ENCODE results near the gene TMEM41A. TPM values are rescaled to one million over a fixed set of nuclear protein-coding genes. Genes with fewer than 3 reads are reported as not detected.

TMEM41A gene
- polyA plus RNA-seq (2011; rRNA removed) (15.1 and 17.8 TPM in 2 replicates), polyA minus RNA-seq (2011; rRNA and poly(A)+ RNA removed) (8.6 and 12.2 TPM in 2 replicates)

DNA sequence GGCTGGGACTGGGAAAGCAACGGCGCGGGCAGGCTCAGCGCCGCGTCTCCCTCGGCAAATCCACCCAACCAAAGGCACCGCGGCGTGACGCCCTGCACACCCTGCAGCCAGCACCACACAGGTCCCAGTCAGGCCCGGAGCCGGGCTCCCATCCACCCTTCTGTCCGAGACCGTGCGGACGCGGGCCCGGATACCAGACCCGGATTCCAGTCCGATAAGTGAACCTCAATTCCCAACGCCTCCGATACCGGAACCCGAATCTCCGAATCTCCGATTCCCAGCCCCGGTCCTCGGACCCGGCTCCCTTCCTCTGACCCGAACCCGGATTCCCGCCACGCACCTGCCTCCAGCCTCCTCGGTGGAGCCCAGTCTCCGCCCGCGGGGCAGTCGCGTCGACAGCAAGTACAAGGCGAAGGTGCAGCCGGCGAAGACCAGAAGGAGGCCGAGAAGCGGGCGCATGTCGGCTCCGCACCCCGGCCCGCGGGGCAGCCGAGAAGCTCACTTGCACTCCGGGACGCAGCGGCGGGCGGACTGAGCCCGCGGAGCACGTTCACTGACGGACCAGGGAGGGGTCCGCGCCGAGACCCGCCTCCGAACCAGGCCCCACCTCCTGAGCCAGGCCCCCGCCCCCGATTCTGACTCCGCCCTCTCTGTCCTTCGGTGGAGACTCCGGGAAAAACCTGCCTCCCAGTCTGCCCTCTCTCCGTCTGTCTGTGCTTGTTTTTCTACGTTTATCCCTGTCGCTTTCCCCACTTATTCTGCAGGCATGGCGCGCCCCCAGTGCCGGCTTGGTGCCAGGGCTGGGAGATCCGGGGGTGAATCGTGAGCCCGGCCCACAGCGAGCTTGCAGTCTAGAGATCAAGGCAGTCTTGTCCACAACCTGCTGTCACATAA is at the start of gene TMEM41A:
TSS of gene TMEM41A (minus strand) at position 533 of the 894 bp plus-strand sequence. CDS start at position 459, 74 bp downstream.
- H3K27me3 ChIP-seq (ENCODE audit: control insufficient read depth, insufficient read depth, low read length) = no peaks in the 10 kb centered on the region
- H3K27ac ChIP-seq (ENCODE audit: low read depth, low read length) = peak within 1 kb of the TSS; percentile 87
- CTCF ChIA-PET = interaction anchor here (0.6 to 1.2 kb wide), 2 partner anchors 57 to 654 kb away, joined by 3 to 7 read pairs; no protein-coding TSS in a partner anchor
- DNase-seq (ENCODE audit: low read depth, low spot score) = peak; percentile 68
- POLR2A ChIA-PET = interaction anchor here (0.6 to 1.0 kb wide), 6 partner anchors 9 to 87 kb away, joined by 3 read pairs; partner anchors contain the start of gene SENP2
- H3K9me3 ChIP-seq (ENCODE audit: control insufficient read depth, insufficient read depth, low read length) = no peaks in the 10 kb centered on the region; the same call in 1 of the 2 replicates
- H3K4me3 ChIP-seq (ENCODE audit: low read depth, low read length) = peak within 1 kb of the TSS; percentile 91
- TF ChIP-seq, protein P1, sequence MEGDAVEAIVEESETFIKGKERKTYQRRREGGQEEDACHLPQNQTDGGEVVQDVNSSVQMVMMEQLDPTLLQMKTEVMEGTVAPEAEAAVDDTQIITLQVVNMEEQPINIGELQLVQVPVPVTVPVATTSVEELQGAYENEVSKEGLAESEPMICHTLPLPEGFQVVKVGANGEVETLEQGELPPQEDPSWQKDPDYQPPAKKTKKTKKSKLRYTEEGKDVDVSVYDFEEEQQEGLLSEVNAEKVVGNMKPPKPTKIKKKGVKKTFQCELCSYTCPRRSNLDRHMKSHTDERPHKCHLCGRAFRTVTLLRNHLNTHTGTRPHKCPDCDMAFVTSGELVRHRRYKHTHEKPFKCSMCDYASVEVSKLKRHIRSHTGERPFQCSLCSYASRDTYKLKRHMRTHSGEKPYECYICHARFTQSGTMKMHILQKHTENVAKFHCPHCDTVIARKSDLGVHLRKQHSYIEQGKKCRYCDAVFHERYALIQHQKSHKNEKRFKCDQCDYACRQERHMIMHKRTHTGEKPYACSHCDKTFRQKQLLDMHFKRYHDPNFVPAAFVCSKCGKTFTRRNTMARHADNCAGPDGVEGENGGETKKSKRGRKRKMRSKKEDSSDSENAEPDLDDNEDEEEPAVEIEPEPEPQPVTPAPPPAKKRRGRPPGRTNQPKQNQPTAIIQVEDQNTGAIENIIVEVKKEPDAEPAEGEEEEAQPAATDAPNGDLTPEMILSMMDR (IDR thresholded peaks at IDR 0.05; ENCODE audit: low read depth, low read length) = no peak

- Histone ChIP-seq H3K27ac (ENCODE audit: low read depth, low read length) (no peak overlapping the region), H3K4me3 (ENCODE audit: low read depth, low read length) (no peak overlapping the region), H3K27me3 (ENCODE audit: control insufficient read depth, insufficient read depth, low read length) (no peaks in the 10 kb centered on the region), H3K9me3 (ENCODE audit: control insufficient read depth, insufficient read depth, low read length) (no peaks in the 10 kb centered on the region)
- ChIA-PET CTCF (no interaction called here), POLR2A (interaction anchor here (0.6 kb wide), 1 partner anchor 17 kb away, joined by 4 read pairs; no protein-coding TSS in a partner anchor)
- no peak for DNase-seq (ENCODE audit: low read depth, low spot score)
- TF ChIP-seq, protein P1 (IDR thresholded peaks at IDR 0.05; ENCODE audit: low read depth, low read length) = no peak
Measured at GRCh38 chr3:185540695-185541094, 41.9 kb upstream of the TMEM41A start.

GRCh38 chr3:185539934-185540333 is 41.1 kb upstream of the TMEM41A start:
- Histone ChIP-seq H3K9me3 (ENCODE audit: control insufficient read depth, insufficient read depth, low read length) (no peaks in the 10 kb centered on the region), H3K4me3 (ENCODE audit: low read depth, low read length) (no peak overlapping the region), H3K27ac (ENCODE audit: low read depth, low read length) (no peak overlapping the region), H3K27me3 (ENCODE audit: control insufficient read depth, insufficient read depth, low read length) (no peaks in the 10 kb centered on the region)
- DNase-seq (ENCODE audit: low read depth, low spot score) = no peak
- ChIA-PET POLR2A (no interaction called here), CTCF (no interaction called here)
- TF ChIP-seq, protein P1 (IDR thresholded peaks at IDR 0.05; ENCODE audit: low read depth, low read length) = no peak

DNA sequence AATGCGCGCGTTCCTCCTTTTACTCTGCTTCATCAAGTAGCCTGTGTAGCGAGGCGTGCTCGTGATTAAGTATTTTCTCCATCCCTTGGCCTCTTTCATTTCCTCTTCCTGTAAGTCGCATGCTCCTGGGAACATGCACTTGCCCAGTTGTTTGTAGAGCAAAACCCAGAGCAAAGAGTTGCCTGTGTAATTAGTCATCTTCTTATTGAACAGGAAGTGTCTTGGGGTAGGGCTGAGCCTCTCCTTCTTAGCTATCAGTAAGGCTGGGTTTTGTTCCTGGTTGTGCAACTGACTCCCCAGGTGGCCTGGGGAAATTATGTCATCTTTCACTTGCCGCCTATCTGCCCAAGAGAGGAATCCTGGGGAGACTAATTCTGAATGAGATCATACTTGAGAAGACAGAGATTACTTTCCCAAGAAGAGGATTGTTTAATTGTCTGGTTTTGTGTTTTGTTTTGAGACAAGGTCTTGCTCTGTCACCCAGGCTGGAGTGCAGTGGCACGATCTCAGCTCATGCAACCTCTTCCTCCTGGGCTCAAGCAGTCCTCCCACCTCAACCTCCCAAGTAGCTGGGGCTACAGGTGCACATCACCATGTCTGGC is 38.6 kb upstream of the TMEM41A start:
- Histone ChIP-seq H3K9me3 (ENCODE audit: control insufficient read depth, insufficient read depth, low read length) (no peaks in the 10 kb centered on the region), H3K27me3 (ENCODE audit: control insufficient read depth, insufficient read depth, low read length) (no peaks in the 10 kb centered on the region), H3K27ac (ENCODE audit: low read depth, low read length) (no peak overlapping the region), H3K4me3 (ENCODE audit: low read depth, low read length) (no peak overlapping the region)
- DNase-seq (ENCODE audit: low read depth, low spot score) = no peak
- TF ChIP-seq, protein P1 (IDR thresholded peaks at IDR 0.05; ENCODE audit: low read depth, low read length) = no peak
- POLR2A ChIA-PET = no interaction called here
- CTCF ChIA-PET = no interaction called here
